SK-N-MC (cell line): ENCODE data around the gene CBS.
"Not testable (repeated sequence)": the region's sequence is repeated elsewhere in the genome, so short reads cannot be mapped to it uniquely, and the experiment has no call there.

Experiments
- EZH2 ChIP-seq: fragments of 200-600 bp; sonication (generic); IDR thresholded peaks from one replicate; pipeline ENCODE4 v1.6.1; 2017; ENCODE audit warnings: antibody characterized with exemption
- FOXP2 ChIP-seq: optimal IDR thresholded peaks from 2 replicates; pipeline ENCODE3; 2011; ENCODE audit warnings: mild to moderate bottlenecking, moderate library complexity; ENCODE audit not compliant: insufficient read depth; ENCODE audit errors: extremely low read length, control extremely low read depth
- POLR2AphosphoS5 ChIP-seq: IDR thresholded peaks from 2 replicates; pipeline ENCODE4 v1.6.1; 2012; ENCODE audit warnings: mild to moderate bottlenecking, low read depth, low read length, borderline replicate concordance

- TF ChIP-seq POLR2AphosphoS5, EZH2, FOXP2: not testable (repeated sequence)
Observed at GRCh38 chr21:43101000-43101399, 25.4 kb upstream of the CBS start.
